Measurements from ENCODE around the gene SP140.

- no peak for TF ChIP-seq EZH2phosphoT487 (IDR thresholded peaks at IDR 0.05; ENCODE audit: borderline replicate concordance)
- TF ChIP-seq CTCF (IDR thresholded peaks at IDR 0.05 in 2 of 3, conservative IDR thresholded peaks at IDR 0.05 in 1 of 3; ENCODE audit: borderline replicate concordance in 1 of 3, insufficient read depth in 1 of 3, low read depth in 2 of 3, low read length in 2 of 3), result no peak
- no peak for TF ChIP-seq POLR2AphosphoS5 (IDR thresholded peaks at IDR 0.05; ENCODE audit: low read depth, low read length)
- TF ChIP-seq JUND (IDR thresholded peaks at IDR 0.05), result no peak
- TF ChIP-seq POLR2A (IDR thresholded peaks at IDR 0.05; ENCODE audit: borderline replicate concordance, extremely low read depth, insufficient read depth, insufficient read length), result no peak
- TF ChIP-seq, protein P1, sequence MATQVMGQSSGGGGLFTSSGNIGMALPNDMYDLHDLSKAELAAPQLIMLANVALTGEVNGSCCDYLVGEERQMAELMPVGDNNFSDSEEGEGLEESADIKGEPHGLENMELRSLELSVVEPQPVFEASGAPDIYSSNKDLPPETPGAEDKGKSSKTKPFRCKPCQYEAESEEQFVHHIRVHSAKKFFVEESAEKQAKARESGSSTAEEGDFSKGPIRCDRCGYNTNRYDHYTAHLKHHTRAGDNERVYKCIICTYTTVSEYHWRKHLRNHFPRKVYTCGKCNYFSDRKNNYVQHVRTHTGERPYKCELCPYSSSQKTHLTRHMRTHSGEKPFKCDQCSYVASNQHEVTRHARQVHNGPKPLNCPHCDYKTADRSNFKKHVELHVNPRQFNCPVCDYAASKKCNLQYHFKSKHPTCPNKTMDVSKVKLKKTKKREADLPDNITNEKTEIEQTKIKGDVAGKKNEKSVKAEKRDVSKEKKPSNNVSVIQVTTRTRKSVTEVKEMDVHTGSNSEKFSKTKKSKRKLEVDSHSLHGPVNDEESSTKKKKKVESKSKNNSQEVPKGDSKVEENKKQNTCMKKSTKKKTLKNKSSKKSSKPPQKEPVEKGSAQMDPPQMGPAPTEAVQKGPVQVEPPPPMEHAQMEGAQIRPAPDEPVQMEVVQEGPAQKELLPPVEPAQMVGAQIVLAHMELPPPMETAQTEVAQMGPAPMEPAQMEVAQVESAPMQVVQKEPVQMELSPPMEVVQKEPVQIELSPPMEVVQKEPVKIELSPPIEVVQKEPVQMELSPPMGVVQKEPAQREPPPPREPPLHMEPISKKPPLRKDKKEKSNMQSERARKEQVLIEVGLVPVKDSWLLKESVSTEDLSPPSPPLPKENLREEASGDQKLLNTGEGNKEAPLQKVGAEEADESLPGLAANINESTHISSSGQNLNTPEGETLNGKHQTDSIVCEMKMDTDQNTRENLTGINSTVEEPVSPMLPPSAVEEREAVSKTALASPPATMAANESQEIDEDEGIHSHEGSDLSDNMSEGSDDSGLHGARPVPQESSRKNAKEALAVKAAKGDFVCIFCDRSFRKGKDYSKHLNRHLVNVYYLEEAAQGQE (IDR thresholded peaks at IDR 0.05; ENCODE audit: low read depth), result no peak
- no peak for TF ChIP-seq ZFX (IDR thresholded peaks at IDR 0.05)
- no peak for TF ChIP-seq EZH2 (IDR thresholded peaks at IDR 0.05)
- no peak for TF ChIP-seq SIN3A (IDR thresholded peaks at IDR 0.05; ENCODE audit: low read depth)
- no peak for TF ChIP-seq ZNF274 (IDR thresholded peaks at IDR 0.05; ENCODE audit: low read depth, low read length)
Measured at GRCh38 chr2:230230087-230230486, 4.6 kb downstream of the SP140 start.
